Mucosa of descending colon (tissue), 3 donors: ENCODE results near the gene MRGPRD. TPM values are rescaled to one million over a fixed set of nuclear protein-coding genes. Genes with fewer than 3 reads are reported as not detected.
A peak's percentile ranks its signal among the peaks of the same experiment; 100 is the strongest.

ENCODE experiments used
- ATAC-seq: fragments of 200-7000 bp; cut with Tn5 transposase; one replicate; pipeline ENCODE4 v1.9.1; 2020; ENCODE audit warnings: mild to moderate bottlenecking, moderate library complexity
- DNase-seq, 3 donors: peaks; one replicate each; pipeline ENCODE4 v3.0.0-alpha.2; 2020
- H3K36me3 ChIP-seq: fragments of 200-600 bp; one replicate; pipeline ENCODE4 v1.8.0; 2021; ENCODE audit warnings: low read depth, mild to moderate bottlenecking
- H3K4me1 ChIP-seq: fragments of 200-600 bp; one replicate; pipeline ENCODE4 v1.8.0; 2021; ENCODE audit warnings: low read depth, mild to moderate bottlenecking
- H3K4me3 ChIP-seq: fragments of 200-600 bp; one replicate; pipeline ENCODE4 v1.8.0; 2021; ENCODE audit warnings: mild to moderate bottlenecking
- H3K9me3 ChIP-seq: fragments of 200-600 bp; one replicate; pipeline ENCODE4 v1.8.0; 2021; ENCODE audit warnings: mild to moderate bottlenecking
- CTCF ChIP-seq: fragments of 200-600 bp; IDR thresholded peaks from one replicate; pipeline ENCODE4 v1.8.0; 2022; ENCODE audit warnings: antibody characterized with exemption, mild to moderate bottlenecking
- intact Hi-C, 2 donors: fragments of 100-400 bp; cut with DNase I in 1 of 2; cut with micrococcal nuclease in 1 of 2; formaldehyde crosslinking; loops; one replicate each; pipeline versions ENCODE4 v1.11.0 to v1.11.1; 2022; cut with DNase I, micrococcal nuclease
- total RNA-seq, 3 donors: library from RNA; stranded (reverse); fragmentation: NEBNext Ultra II Directional in 2 of 3; extraction: Animal tissue kit (Norgen Biotek cat#: 25700) in 2 of 3; gene quantifications; one replicate each; pipeline versions ENCODE4 v1.2.1 to v1.2.4, GENCODE V29; 2021 to 2023
- donor health status: DM: no; HTN: no; CAD: no; lungs with moderate emphysema.
- donor health status: DM: no; HTN: no; CAD: no.
- donor health status: DM: no; HTN: yes; CAD: no.

Gene MRGPRD
- total RNA-seq, 3 donors from 2014 or later, result 0.41 TPM; not detected in 2

GRCh38 chr11:69009441-69010211, 28.8 kb upstream of the MRGPRD start:
- no peaks in the 10 kb centered on the region for H3K36me3 ChIP-seq
- intact Hi-C loops, result no loop called here
- TF ChIP-seq CTCF, result no peak
- no peak for ATAC-seq
- peak in 1 of 3 donors; percentile 32 for DNase-seq
- H3K4me3 ChIP-seq, result no peak overlapping the region
- H3K9me3 ChIP-seq, result no peaks in the 10 kb centered on the region
- H3K4me1 ChIP-seq, result peaks cover 16% of the 10 kb centered on the region

GRCh38 chr11:69008737-69009440, 28.1 kb upstream of the MRGPRD start:
- ATAC-seq (peak; percentile 75), DNase-seq (peak; percentile 76 to 85 (median 76))
- no peaks in the 10 kb centered on the region for H3K36me3 ChIP-seq
- H3K4me1 ChIP-seq, result peaks cover 16% of the 10 kb centered on the region
- intact Hi-C loops, result no loop called here
- H3K9me3 ChIP-seq, result no peaks in the 10 kb centered on the region
- TF ChIP-seq CTCF, result no peak
- no peak overlapping the region for H3K4me3 ChIP-seq

GRCh38 chr11:69007975-69008381, 27.2 kb upstream of the MRGPRD start:
- Histone ChIP-seq H3K9me3 (no peaks in the 10 kb centered on the region), H3K4me3 (no peak overlapping the region), H3K4me1 (peaks cover 16% of the 10 kb centered on the region), H3K36me3 (no peaks in the 10 kb centered on the region)
- DNase-seq, result no peak
- no peak for TF ChIP-seq CTCF
- ATAC-seq, result no peak
- intact Hi-C loops, result no loop called here

GRCh38 chr11:69006816-69007215, 26.0 kb upstream of the MRGPRD start:
- no peak for TF ChIP-seq CTCF
- H3K4me1 ChIP-seq, result peaks cover 16% of the 10 kb centered on the region
- ATAC-seq (no peak), DNase-seq (no peak)
- H3K36me3 ChIP-seq, result no peaks in the 10 kb centered on the region
- H3K9me3 ChIP-seq, result no peaks in the 10 kb centered on the region
- intact Hi-C loops, result no loop called here
- H3K4me3 ChIP-seq, result no peak overlapping the region

GRCh38 chr11:69005631-69006368, 25.0 kb upstream of the MRGPRD start:
- ATAC-seq (no peak), DNase-seq (peak in 1 of 3 donors; percentile 3)
- no peaks in the 10 kb centered on the region for H3K9me3 ChIP-seq
- no peaks in the 10 kb centered on the region for H3K36me3 ChIP-seq
- peaks cover 11% of the 10 kb centered on the region for H3K4me1 ChIP-seq
- intact Hi-C loops, result no loop called here
- no peak overlapping the region for H3K4me3 ChIP-seq
- no peak for TF ChIP-seq CTCF
